Measurements from ENCODE around the gene PCNX2. TPM values are rescaled to one million over a fixed set of nuclear protein-coding genes. Genes with fewer than 3 reads are reported as not detected.

The PCNX2 gene
- total RNA-seq, 4 donors from 2014 or later: 12.1 to 35.1 (median 15.8) TPM

DNA sequence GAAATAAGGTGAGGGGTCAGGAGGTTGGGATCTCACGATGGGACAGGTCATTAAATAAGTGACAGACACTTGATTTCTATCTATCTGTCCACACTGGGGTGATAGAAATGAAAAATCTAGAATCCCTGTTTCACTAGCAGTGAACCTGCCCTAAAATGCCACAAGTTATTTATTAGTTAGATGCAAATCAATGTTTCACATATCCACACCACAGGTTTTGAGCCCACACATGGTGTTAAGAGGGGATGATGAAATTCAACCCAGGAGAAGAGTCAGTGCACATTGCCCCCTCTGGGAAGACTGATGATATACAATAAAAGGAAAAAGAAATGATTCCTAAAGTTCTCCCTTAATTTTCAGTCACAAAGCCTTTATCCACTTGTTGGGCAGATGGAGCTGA is 355.3 kb downstream of the PCNX2 start:
- Histone ChIP-seq H3K4me3 (replicated peaks in 1 of 3) (no peak overlapping the region), H3K9me3 (no peaks in the 10 kb centered on the region), H3K27ac (no peak overlapping the region), H3K27me3 (no peaks in the 10 kb centered on the region), H3K36me3 (no peaks in the 10 kb centered on the region), H3K4me1 (peaks cover 0 to 6% of the 10 kb centered on the region in 2 donors)
- no peak for TF ChIP-seq POLR2A (IDR thresholded peaks at IDR 0.05)
- TF ChIP-seq, protein P1, sequence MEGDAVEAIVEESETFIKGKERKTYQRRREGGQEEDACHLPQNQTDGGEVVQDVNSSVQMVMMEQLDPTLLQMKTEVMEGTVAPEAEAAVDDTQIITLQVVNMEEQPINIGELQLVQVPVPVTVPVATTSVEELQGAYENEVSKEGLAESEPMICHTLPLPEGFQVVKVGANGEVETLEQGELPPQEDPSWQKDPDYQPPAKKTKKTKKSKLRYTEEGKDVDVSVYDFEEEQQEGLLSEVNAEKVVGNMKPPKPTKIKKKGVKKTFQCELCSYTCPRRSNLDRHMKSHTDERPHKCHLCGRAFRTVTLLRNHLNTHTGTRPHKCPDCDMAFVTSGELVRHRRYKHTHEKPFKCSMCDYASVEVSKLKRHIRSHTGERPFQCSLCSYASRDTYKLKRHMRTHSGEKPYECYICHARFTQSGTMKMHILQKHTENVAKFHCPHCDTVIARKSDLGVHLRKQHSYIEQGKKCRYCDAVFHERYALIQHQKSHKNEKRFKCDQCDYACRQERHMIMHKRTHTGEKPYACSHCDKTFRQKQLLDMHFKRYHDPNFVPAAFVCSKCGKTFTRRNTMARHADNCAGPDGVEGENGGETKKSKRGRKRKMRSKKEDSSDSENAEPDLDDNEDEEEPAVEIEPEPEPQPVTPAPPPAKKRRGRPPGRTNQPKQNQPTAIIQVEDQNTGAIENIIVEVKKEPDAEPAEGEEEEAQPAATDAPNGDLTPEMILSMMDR (IDR thresholded peaks at IDR 0.05): no peak
- DNase-seq: no peak
- intact Hi-C loops (cut with DNase I): no loop called here
- 82 to 96% methylated on average over 1 of the region's 1 CpG for WGBS, 2 donors

- Histone ChIP-seq H3K9me3 (no peaks in the 10 kb centered on the region), H3K4me3 (replicated peaks in 1 of 3) (no peak overlapping the region), H3K4me1 (peaks cover 0 to 6% of the 10 kb centered on the region in 2 donors), H3K27ac (no peak overlapping the region), H3K36me3 (no peaks in the 10 kb centered on the region), H3K27me3 (no peaks in the 10 kb centered on the region)
- 85 to 90% methylated on average over 2 of the region's 2 CpGs for WGBS, 2 donors
- no peak for DNase-seq
- TF ChIP-seq, protein P1 (IDR thresholded peaks at IDR 0.05): no peak
- no peak for TF ChIP-seq POLR2A (IDR thresholded peaks at IDR 0.05)
- intact Hi-C loops (cut with DNase I): no loop called here
Measured at GRCh38 chr1:232939748-232940147, 355.8 kb downstream of the PCNX2 start.

DNA sequence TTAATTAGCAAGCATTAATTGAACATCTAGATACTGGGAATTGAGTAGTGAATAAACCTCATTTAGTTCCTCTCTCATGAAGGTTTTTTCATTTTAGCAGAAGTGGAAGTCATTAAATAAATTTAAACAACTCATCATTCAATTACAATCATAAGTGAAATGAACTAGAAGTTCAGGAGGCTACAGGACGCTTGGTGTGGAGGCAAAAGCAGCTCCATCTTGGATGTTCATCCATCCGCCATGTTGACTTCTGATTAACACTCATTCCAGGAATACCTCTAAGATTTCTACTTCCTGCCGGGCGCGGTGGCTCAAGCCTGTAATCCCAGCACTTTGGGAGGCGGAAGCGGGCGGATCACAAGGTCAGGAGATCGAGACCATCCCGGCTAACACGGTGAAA is 356.6 kb downstream of the PCNX2 start:
- WGBS, 2 donors: 96% methylated on average over 11 of the region's 11 CpGs
- no peaks in the 10 kb centered on the region for H3K9me3 ChIP-seq
- no peak overlapping the region for H3K4me3 ChIP-seq (replicated peaks in 1 of 3)
- intact Hi-C loops (cut with DNase I): no loop called here
- TF ChIP-seq, protein P1 (IDR thresholded peaks at IDR 0.05): no peak
- no peak for TF ChIP-seq POLR2A (IDR thresholded peaks at IDR 0.05)
- H3K27ac ChIP-seq: no peak overlapping the region
- H3K4me1 ChIP-seq: peaks cover 0 to 5% of the 10 kb centered on the region in 2 donors
- H3K36me3 ChIP-seq: no peaks in the 10 kb centered on the region
- no peaks in the 10 kb centered on the region for H3K27me3 ChIP-seq
- no peak for DNase-seq

GRCh38 chr1:232937741-232938375 is 357.7 kb downstream of the PCNX2 start:
- DNase-seq: no peak

DNA sequence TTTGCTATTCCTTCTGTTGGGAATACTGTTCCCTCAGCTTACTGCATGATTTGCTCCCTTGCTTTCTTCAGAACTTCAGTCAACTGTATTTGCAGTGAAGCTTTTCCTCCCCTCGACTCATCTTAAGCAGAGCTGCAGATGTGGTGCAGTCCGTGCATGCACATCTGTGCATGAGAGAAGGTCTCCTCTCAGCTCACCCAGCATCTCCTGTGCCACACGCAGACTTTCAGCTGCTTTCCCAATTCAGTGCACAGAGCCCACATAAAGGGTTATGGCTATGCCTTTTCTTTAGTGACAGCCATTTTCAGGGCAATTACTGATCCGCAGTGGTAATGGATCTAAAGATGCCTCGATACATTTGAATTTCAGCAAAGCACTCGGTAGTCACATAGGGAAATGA is 358.6 kb downstream of the PCNX2 start:
- Histone ChIP-seq H3K27me3 (no peaks in the 10 kb centered on the region), H3K4me3 (replicated peaks in 1 of 3) (no peak overlapping the region), H3K27ac (no peak overlapping the region), H3K36me3 (no peaks in the 10 kb centered on the region), H3K9me3 (no peaks in the 10 kb centered on the region), H3K4me1 (no peaks in the 10 kb centered on the region)
- no peak for DNase-seq
- intact Hi-C loops (cut with DNase I): no loop called here
- TF ChIP-seq, protein P1 (IDR thresholded peaks at IDR 0.05): no peak
- TF ChIP-seq POLR2A (IDR thresholded peaks at IDR 0.05): no peak
- WGBS, 2 donors: 88 to 93% methylated on average over 6 of the region's 6 CpGs

More at GRCh38 chr1:232937741-232938375, 357.7 kb downstream of the PCNX2 start:
- TF ChIP-seq, protein P1 (IDR thresholded peaks at IDR 0.05): no peak
- TF ChIP-seq POLR2A (IDR thresholded peaks at IDR 0.05): no peak
- intact Hi-C loops (cut with DNase I): no loop called here
- 61 to 81% methylated on average over 8 of the region's 8 CpGs for WGBS, 2 donors
- Histone ChIP-seq H3K9me3 (no peaks in the 10 kb centered on the region), H3K27ac (no peak overlapping the region), H3K27me3 (no peaks in the 10 kb centered on the region), H3K4me1 (no peaks in the 10 kb centered on the region), H3K36me3 (no peaks in the 10 kb centered on the region), H3K4me3 (replicated peaks in 1 of 3) (no peak overlapping the region)

Other genes starting within 250 kb of the PCNX2 start
- gene MAP3K21, start 32.0 kb upstream of the PCNX2 start, total RNA-seq: 10 to 100 TPM in 1 of 4 donors, 1 to 10 TPM in 3; 6.4 to 12.4 (median 9.0) TPM